Natural killer cell (primary cell): Measurements from ENCODE around the gene TAP1. TPM values are rescaled to one million over a fixed set of nuclear protein-coding genes. Genes with fewer than 3 reads are reported as not detected.

ENCODE experiments used
- ATAC-seq, 3 donors: fragments of 150-1000 bp in 2 of 3; fragments of 200-7000 bp in 1 of 3; cut with Tn5 transposase; 1 replicate in 1 of 3; 2 replicates in 2 of 3; pipeline ENCODE4 v1.10.0; 2021; ENCODE audit warnings: mild to moderate bottlenecking in 2 of 3, moderate library complexity in 2 of 3
- DNase-seq, 2 donors: peaks; one replicate each; pipeline versions ENCODE4 v3.0.0 to v3.0.0-alpha.2; 2013 to 2021; ENCODE audit warnings: mixed read lengths in 1 of 2
- H3K27ac ChIP-seq: one replicate; pipeline ENCODE4 v1.5.1; 2013; ENCODE audit warnings: mild to moderate bottlenecking, low read length
- H3K27me3 ChIP-seq: one replicate; pipeline ENCODE4 v1.6.1; 2013; ENCODE audit warnings: low read length; ENCODE audit not compliant: control insufficient read depth, insufficient read depth
- H3K36me3 ChIP-seq: one replicate; pipeline ENCODE4 v1.6.1; 2013; ENCODE audit warnings: low read length; ENCODE audit not compliant: control insufficient read depth, insufficient read depth
- H3K4me1 ChIP-seq: one replicate; pipeline ENCODE4 v1.6.1; 2013; ENCODE audit warnings: low read length; ENCODE audit not compliant: control insufficient read depth, insufficient read depth
- H3K4me3 ChIP-seq: one replicate; pipeline ENCODE4 v1.5.1; 2013; ENCODE audit warnings: low read length
- H3K9me3 ChIP-seq: one replicate; pipeline ENCODE4 v1.6.1; 2013; ENCODE audit warnings: low read length; ENCODE audit not compliant: control insufficient read depth, insufficient read depth
- H3K27ac Mint-ChIP-seq, 2 donors: one replicate each; pipeline ENCODE4 v1.8.0; 2022; ENCODE audit warnings: mild to moderate bottlenecking in 2 of 2, mixed read lengths in 2 of 2, moderate library complexity in 1 of 2
- H3K27me3 Mint-ChIP-seq, 2 donors: one replicate each; pipeline ENCODE4 v1.8.0; 2022; ENCODE audit warnings: low read depth in 2 of 2, mixed read lengths in 2 of 2
- H3K36me3 Mint-ChIP-seq: one replicate; pipeline ENCODE4 v1.8.0; 2022; ENCODE audit warnings: mixed read lengths
- H3K4me1 Mint-ChIP-seq, 2 donors: one replicate each; pipeline ENCODE4 v1.8.0; 2022; ENCODE audit warnings: mixed read lengths in 2 of 2
- H3K4me3 Mint-ChIP-seq: one replicate; pipeline ENCODE4 v1.8.0; 2022; ENCODE audit warnings: mild to moderate bottlenecking, moderate library complexity, mixed read lengths
- H3K9me3 Mint-ChIP-seq, 2 donors: one replicate each; pipeline ENCODE4 v1.8.0; 2022; ENCODE audit warnings: mixed read lengths in 2 of 2
- CTCF ChIP-seq: fragments of 200-600 bp; IDR thresholded peaks from one replicate; pipeline ENCODE4 v1.8.0; 2022; ENCODE audit warnings: antibody characterized with exemption
- WGBS: methylation state at CpG from one replicate; pipeline ENCODE4 v1.1.7; 2013; ENCODE audit warnings: missing lambda C conversion rate; ENCODE audit not compliant: insufficient coverage; 5-methylcytosine and 5-hydroxymethylcytosine counted together
- intact Hi-C: fragments of 100-400 bp; cut with micrococcal nuclease; formaldehyde crosslinking; loops from one replicate; pipeline ENCODE4 v1.14.2; 2022
- total RNA-seq, 4 donors: library from RNA; stranded (reverse); fragments of 120-200 nt in 1 of 4; gene quantifications; one replicate each; pipeline versions ENCODE4 v1.2.3 to v1.2.4, GENCODE V29; 2013 to 2022

The TAP1 gene
- total RNA-seq, 3 donors from 2014 or later (not counting 1 experiment from before 2014, with no cell fraction given) = 134 to 193 (median 179) TPM

GRCh38 chr6:32803416-32803815 lies 50.1 kb downstream of the TAP1 start:
- Mint-ChIP-seq H3K36me3 (peaks cover 7% of the 10 kb centered on the region), H3K27me3 (peaks cover 44 to 66% of the 10 kb centered on the region in 2 donors), H3K9me3 (peaks cover 0 to 7% of the 10 kb centered on the region in 2 donors), H3K4me3 (no peak overlapping the region), H3K27ac (no peak overlapping the region), H3K4me1 (peaks cover 4 to 6% of the 10 kb centered on the region in 2 donors)
- Histone ChIP-seq H3K4me3 (no peak overlapping the region), H3K4me1 (peaks cover 8% of the 10 kb centered on the region), H3K9me3 (peaks cover 6% of the 10 kb centered on the region), H3K36me3 (no peaks in the 10 kb centered on the region), H3K27ac (no peak overlapping the region), H3K27me3 (peaks cover 2% of the 10 kb centered on the region)
- no peak for TF ChIP-seq CTCF
- DNase-seq = no peak
- 100% methylated on average over 1 of the region's 2 CpGs for WGBS
- intact Hi-C loops = no loop called here
- ATAC-seq = no peak

GRCh38 chr6:32799740-32800139 lies 53.8 kb downstream of the TAP1 start:
- Histone ChIP-seq H3K4me1 (peaks cover 12% of the 10 kb centered on the region), H3K4me3 (no peak overlapping the region), H3K36me3 (no peaks in the 10 kb centered on the region), H3K9me3 (peaks cover 6% of the 10 kb centered on the region), H3K27ac (no peak overlapping the region), H3K27me3 (peaks cover 9% of the 10 kb centered on the region)
- DNase-seq (no peak), ATAC-seq (no peak)
- peaks cover 49 to 70% of the 10 kb centered on the region in 2 donors for H3K27me3 Mint-ChIP-seq
- peaks cover 0 to 11% of the 10 kb centered on the region in 2 donors for H3K4me1 Mint-ChIP-seq
- H3K4me3 Mint-ChIP-seq = no peak overlapping the region
- WGBS = 88% methylated on average over 2 of the region's 3 CpGs
- no peak overlapping the region for H3K27ac Mint-ChIP-seq
- peaks cover 0 to 8% of the 10 kb centered on the region in 2 donors for H3K9me3 Mint-ChIP-seq
- intact Hi-C loops = loop anchor here (5.0 kb wide), 1 partner anchor 367 kb away; no protein-coding TSS in a partner anchor
- TF ChIP-seq CTCF = no peak
- peaks cover 7% of the 10 kb centered on the region for H3K36me3 Mint-ChIP-seq

- ATAC-seq (no peak), DNase-seq (no peak)
- no peak overlapping the region for H3K4me3 ChIP-seq
- 99% methylated on average over 3 of the region's 3 CpGs for WGBS
- H3K9me3 ChIP-seq = peaks cover 6% of the 10 kb centered on the region
- H3K4me1 ChIP-seq = peaks cover 12% of the 10 kb centered on the region
- H3K4me3 Mint-ChIP-seq = no peak overlapping the region
- no peak for TF ChIP-seq CTCF
- intact Hi-C loops = loop anchor here (5.0 kb wide), 1 partner anchor 367 kb away; no protein-coding TSS in a partner anchor
- H3K27ac Mint-ChIP-seq = no peak overlapping the region
- peaks cover 0 to 8% of the 10 kb centered on the region in 2 donors for H3K9me3 Mint-ChIP-seq
- peaks cover 9% of the 10 kb centered on the region for H3K27me3 ChIP-seq
- H3K36me3 Mint-ChIP-seq = peaks cover 7% of the 10 kb centered on the region
- peaks cover 48 to 70% of the 10 kb centered on the region in 2 donors for H3K27me3 Mint-ChIP-seq
- no peaks in the 10 kb centered on the region for H3K36me3 ChIP-seq
- H3K4me1 Mint-ChIP-seq = peaks cover 0 to 11% of the 10 kb centered on the region in 2 donors
- H3K27ac ChIP-seq = no peak overlapping the region
These were observed 54.3 kb downstream of the TAP1 start for GRCh38 chr6:32799168-32799567.
